MG63 (cell line): ENCODE results near the gene RORB. TPM values are rescaled to one million over a fixed set of nuclear protein-coding genes. Genes with fewer than 3 reads are reported as not detected.

Experiments used
- DNase-seq: peaks from one replicate; pipeline ENCODE4 v3.0.0-alpha.2; 2020
- H3K27me3 ChIP-seq: fragments of 250-450 bp; sonication (Bioruptor Pico); 2 replicates; pipeline ENCODE4 v1.5.1; 2020; ENCODE audit warnings: mild to moderate bottlenecking, moderate library complexity
- H3K36me3 ChIP-seq: fragments of 250-450 bp; sonication (Bioruptor Pico); 2 replicates; pipeline ENCODE4 v1.5.1; 2020; ENCODE audit warnings: mild to moderate bottlenecking, moderate library complexity
- H3K4me3 ChIP-seq: fragments of 250-450 bp; sonication (Bioruptor Pico); 2 replicates; pipeline ENCODE4 v1.5.1; 2020; ENCODE audit warnings: mild to moderate bottlenecking, moderate library complexity
- H3K9me3 ChIP-seq: fragments of 250-450 bp; sonication (Bioruptor Pico); 2 replicates; pipeline ENCODE4 v1.5.1; 2020; ENCODE audit warnings: mild to moderate bottlenecking, moderate library complexity
- total RNA-seq: library from RNA; depleted of rRNA; stranded (reverse); fragments of >200 nt; shearing (Covaris generic); gene quantifications from 2 replicates; pipeline ENCODE4 v1.2.3, GENCODE V29; 2014; ENCODE audit warnings: low replicate concordance; rRNA removed

The RORB gene
- total RNA-seq = not detected in 2 replicates

- H3K27me3 ChIP-seq = peaks cover 2% of the 10 kb centered on the region; the same call in 1 of the 2 replicates
- H3K4me3 ChIP-seq = peak within 1 kb of the TSS; percentile 55
- H3K36me3 ChIP-seq = no peaks in the 10 kb centered on the region
- DNase-seq = peak; percentile 58
- H3K9me3 ChIP-seq = no peaks in the 10 kb centered on the region
These were observed at the start of gene RORB for GRCh38 chr9:74496819-74497747. Gene RORB, plus strand, starts transcription at chr9:74497335. Its CDS starts 642 bp downstream, at chr9:74497977.

DNA sequence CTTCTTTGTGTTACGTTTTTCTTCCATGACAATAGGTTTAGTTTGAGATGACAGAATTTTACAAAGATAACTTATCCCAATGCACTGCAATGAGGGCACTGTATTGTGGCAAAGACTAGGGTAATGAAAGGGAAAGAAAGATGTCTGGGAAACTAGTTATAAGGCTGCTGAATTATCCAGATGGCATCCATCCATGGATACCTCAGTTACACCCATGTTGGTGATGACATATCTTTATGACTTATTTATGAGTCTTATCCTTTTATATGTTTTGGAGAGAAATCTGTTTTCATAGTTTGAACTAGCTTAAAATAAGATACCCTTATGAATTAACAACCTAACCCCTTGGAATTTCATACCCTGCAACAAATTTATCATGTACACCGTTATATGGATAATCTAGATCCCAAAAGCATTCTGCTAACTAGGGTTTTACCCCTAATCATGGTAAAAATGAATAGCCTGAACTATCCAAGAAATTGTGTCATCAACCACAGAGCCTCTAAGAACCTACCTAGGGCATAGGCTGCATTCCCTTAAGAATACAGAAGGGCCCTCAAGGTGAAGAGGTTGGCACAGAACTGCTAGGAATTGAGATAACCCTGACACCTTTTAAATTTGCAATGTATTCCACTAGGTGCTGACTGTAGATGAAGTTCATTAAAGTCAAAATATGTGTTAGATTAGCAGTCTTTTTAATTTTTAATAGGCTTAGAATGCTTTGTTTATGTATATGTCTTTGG is 49.5 kb upstream of the RORB start:
- no peaks in the 10 kb centered on the region for H3K9me3 ChIP-seq
- no peak for DNase-seq
- H3K4me3 ChIP-seq = no peak overlapping the region
- H3K36me3 ChIP-seq = no peaks in the 10 kb centered on the region
- no peaks in the 10 kb centered on the region for H3K27me3 ChIP-seq

DNA sequence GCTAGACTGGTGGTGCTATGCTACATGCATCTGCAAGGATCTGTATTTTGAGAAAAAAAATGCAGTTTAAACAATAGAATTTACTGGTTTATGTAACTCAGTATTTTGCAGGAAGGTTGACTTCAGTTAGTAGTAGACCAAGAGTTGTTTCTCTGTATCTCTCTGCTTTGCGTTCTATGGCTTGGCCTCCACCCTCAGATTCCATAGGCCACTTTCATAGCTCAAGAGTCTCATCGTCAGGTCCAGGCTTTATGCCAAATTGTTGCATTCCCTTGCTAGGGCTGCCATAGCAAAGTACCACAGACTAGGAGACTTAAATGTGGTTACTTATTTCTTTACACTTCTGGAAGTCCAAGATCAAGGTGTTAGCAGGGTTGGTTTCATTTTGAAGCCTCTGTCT is 48.1 kb upstream of the RORB start:
- no peak overlapping the region for H3K4me3 ChIP-seq
- no peaks in the 10 kb centered on the region for H3K9me3 ChIP-seq
- H3K27me3 ChIP-seq = no peaks in the 10 kb centered on the region
- H3K36me3 ChIP-seq = no peaks in the 10 kb centered on the region
- no peak for DNase-seq

DNA sequence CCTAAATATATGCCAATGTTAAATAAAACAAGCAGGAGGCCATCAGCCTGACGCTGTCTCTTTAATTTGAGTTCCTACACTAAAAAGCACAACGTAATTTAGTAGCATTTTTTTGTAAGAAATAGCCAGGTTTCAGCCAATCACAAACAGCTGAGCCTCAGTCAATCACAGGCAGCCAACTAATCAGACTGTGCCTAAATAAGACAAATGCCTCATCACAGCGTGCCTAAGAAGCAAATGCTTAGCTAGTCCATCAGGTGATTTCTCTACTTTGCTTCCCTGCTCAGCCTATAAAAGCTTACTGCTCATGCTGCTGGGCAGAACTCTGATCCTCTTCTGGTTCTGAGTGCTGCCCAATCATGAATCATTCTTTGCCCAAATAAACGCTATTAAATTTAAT is 38.3 kb upstream of the RORB start:
- H3K36me3 ChIP-seq = no peaks in the 10 kb centered on the region
- DNase-seq = peak; percentile 11
- no peaks in the 10 kb centered on the region for H3K27me3 ChIP-seq
- no peaks in the 10 kb centered on the region for H3K9me3 ChIP-seq
- no peak overlapping the region for H3K4me3 ChIP-seq

DNA sequence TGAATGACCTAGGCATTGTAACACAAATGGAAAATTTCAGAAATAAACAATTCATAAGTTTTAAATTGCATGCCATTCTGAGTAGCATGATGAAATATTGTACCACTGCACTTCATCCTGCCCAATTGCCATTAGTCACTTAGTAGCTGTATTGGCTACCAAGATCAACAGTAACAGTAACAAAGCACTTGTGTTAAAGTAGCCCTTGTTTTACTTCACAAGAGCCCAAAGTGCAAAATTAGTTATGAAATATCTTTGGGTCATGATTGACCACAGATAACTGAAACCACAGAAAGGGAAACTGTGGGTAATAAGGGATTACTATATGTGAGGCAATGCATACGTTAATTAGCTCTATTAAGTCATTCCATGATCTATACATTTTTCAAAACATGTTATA is 33.3 kb upstream of the RORB start:
- Histone ChIP-seq H3K27me3 (no peaks in the 10 kb centered on the region), H3K36me3 (no peaks in the 10 kb centered on the region), H3K9me3 (no peaks in the 10 kb centered on the region), H3K4me3 (no peak overlapping the region)
- DNase-seq = no peak

DNA sequence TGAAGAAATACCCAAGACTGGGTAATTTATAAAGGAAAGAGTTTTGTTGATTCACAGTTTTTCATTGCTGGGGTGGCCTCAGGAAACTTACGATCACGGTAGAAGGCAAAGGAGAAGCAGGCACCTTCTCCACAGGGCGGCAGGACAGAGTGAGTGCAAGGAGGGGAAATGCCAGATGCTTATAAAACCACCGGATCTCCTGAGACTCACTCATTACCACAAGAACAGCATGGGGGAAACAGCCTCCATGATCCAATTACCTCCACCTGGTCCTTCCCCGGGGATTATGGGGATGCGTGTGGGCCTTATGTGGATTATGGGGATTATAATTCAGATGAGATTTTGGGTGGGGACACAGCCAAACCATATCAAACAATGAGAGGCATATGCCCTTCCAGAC is 18.5 kb upstream of the RORB start:
- Histone ChIP-seq H3K36me3 (no peaks in the 10 kb centered on the region), H3K27me3 (no peaks in the 10 kb centered on the region), H3K9me3 (no peaks in the 10 kb centered on the region), H3K4me3 (no peak overlapping the region)
- no peak for DNase-seq

GRCh38 chr9:74479711-74480110 is 17.4 kb upstream of the RORB start:
- H3K9me3 ChIP-seq = no peaks in the 10 kb centered on the region
- no peak for DNase-seq
- no peaks in the 10 kb centered on the region for H3K27me3 ChIP-seq
- no peak overlapping the region for H3K4me3 ChIP-seq
- H3K36me3 ChIP-seq = no peaks in the 10 kb centered on the region

- Histone ChIP-seq H3K27me3 (no peaks in the 10 kb centered on the region), H3K4me3 (no peak overlapping the region), H3K36me3 (no peaks in the 10 kb centered on the region), H3K9me3 (no peaks in the 10 kb centered on the region)
- DNase-seq = no peak
These were observed 9.7 kb upstream of the RORB start for GRCh38 chr9:74487395-74487794.

- Histone ChIP-seq H3K27me3 (peaks cover 2% of the 10 kb centered on the region; the same call in 1 of the 2 replicates), H3K9me3 (no peaks in the 10 kb centered on the region), H3K4me3 (no peak overlapping the region), H3K36me3 (no peaks in the 10 kb centered on the region)
- DNase-seq = no peak
These were observed 3.6 kb upstream of the RORB start for GRCh38 chr9:74493512-74493911.

DNA sequence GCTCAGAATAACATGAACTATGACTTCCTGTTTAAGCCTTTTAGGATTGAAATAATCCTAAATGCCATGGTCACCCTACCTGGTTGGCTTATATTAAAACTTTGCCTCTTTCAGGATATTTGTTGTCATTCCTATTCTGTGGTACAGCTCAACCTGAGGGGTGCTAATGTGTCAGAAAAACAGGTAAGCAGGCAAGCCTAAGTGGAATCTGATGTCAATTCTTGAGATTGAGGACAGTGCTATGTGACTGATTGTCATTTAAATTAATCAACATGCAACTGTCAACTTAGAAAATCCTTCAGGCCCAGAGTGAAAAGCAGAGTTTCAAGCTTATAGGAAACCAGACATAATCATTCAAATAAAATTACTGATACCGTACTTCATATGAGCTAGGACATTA is 2.6 kb upstream of the RORB start:
- Histone ChIP-seq H3K4me3 (no peak overlapping the region), H3K9me3 (no peaks in the 10 kb centered on the region), H3K36me3 (no peaks in the 10 kb centered on the region), H3K27me3 (peaks cover 2% of the 10 kb centered on the region; the same call in 1 of the 2 replicates)
- no peak for DNase-seq

DNA sequence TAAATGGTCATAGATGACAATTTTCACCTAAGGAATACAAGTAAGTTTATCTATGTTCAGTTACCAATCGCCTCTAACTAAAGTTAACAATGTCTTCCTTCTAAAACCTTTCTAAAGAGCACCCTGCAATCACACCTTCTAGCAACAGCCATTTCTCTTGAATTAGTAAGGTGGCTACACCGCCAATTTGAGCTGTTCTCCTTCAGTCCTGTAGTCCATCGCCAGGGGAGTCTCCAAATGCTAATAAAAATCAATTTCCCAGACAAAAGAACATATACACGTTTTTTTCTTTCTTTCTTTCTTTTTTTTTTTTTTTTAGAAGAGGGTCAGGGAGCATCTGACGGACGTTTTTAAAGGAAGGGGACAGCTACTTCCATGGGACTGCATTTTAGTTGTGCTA is 729 bp upstream of the RORB start:
- peak overlapping the region; percentile 55 for H3K4me3 ChIP-seq
- peaks cover 2% of the 10 kb centered on the region; the same call in 1 of the 2 replicates for H3K27me3 ChIP-seq
- H3K36me3 ChIP-seq = no peaks in the 10 kb centered on the region
- no peaks in the 10 kb centered on the region for H3K9me3 ChIP-seq
- DNase-seq = no peak

GRCh38 chr9:74497748-74498620 is 849 bp downstream of the RORB start:
- peak overlapping the region; percentile 55 for H3K4me3 ChIP-seq
- peaks cover 2% of the 10 kb centered on the region; the same call in 1 of the 2 replicates for H3K27me3 ChIP-seq
- no peaks in the 10 kb centered on the region for H3K9me3 ChIP-seq
- peak; percentile 12 for DNase-seq
- H3K36me3 ChIP-seq = no peaks in the 10 kb centered on the region

GRCh38 chr9:74498621-74499095 is 1.5 kb downstream of the RORB start:
- Histone ChIP-seq H3K27me3 (peaks cover 2% of the 10 kb centered on the region; the same call in 1 of the 2 replicates), H3K4me3 (peak overlapping the region; percentile 55), H3K9me3 (no peaks in the 10 kb centered on the region), H3K36me3 (no peaks in the 10 kb centered on the region)
- no peak for DNase-seq

DNA sequence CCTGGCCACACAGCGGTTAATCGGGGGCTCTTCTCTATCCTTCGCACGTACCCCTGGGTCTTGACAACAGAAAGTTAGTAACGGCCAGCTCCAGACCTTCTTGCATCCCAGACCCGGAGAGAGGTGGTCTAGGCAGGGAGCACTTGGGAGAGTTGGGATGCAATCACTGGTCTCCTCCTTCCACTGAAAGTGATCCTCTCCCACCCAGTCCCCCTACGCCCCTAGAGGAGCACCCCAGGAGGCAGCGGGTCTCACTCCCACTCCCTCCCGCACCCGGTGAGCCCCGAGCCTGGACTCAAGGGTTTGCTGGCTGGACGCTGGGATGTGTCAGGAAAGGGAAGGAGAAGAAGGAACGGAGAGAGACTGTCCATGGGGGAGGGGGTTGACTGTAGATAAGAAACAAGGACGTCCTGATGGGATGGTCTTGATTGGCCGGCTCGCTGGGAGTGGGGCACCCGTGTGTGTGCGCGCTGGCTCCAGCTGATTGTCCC is 2.0 kb downstream of the RORB start:
- Histone ChIP-seq H3K36me3 (no peaks in the 10 kb centered on the region), H3K9me3 (no peaks in the 10 kb centered on the region), H3K4me3 (peak overlapping the region; percentile 55; the same call in 1 of the 2 replicates), H3K27me3 (peaks cover 2% of the 10 kb centered on the region; the same call in 1 of the 2 replicates)
- DNase-seq = no peak

GRCh38 chr9:74499770-74500583 is 2.8 kb downstream of the RORB start:
- Histone ChIP-seq H3K27me3 (peaks cover 2% of the 10 kb centered on the region; the same call in 1 of the 2 replicates), H3K4me3 (no peak overlapping the region), H3K36me3 (no peaks in the 10 kb centered on the region), H3K9me3 (no peaks in the 10 kb centered on the region)
- no peak for DNase-seq
